ENCODE measurements around the gene ARMH1. TPM values are rescaled to one million over a fixed set of nuclear protein-coding genes. Genes with fewer than 3 reads are reported as not detected.
A peak's percentile ranks its signal among the peaks of the same experiment; 100 is the strongest.

The ARMH1 gene
- 4.3 TPM for total RNA-seq

DNA sequence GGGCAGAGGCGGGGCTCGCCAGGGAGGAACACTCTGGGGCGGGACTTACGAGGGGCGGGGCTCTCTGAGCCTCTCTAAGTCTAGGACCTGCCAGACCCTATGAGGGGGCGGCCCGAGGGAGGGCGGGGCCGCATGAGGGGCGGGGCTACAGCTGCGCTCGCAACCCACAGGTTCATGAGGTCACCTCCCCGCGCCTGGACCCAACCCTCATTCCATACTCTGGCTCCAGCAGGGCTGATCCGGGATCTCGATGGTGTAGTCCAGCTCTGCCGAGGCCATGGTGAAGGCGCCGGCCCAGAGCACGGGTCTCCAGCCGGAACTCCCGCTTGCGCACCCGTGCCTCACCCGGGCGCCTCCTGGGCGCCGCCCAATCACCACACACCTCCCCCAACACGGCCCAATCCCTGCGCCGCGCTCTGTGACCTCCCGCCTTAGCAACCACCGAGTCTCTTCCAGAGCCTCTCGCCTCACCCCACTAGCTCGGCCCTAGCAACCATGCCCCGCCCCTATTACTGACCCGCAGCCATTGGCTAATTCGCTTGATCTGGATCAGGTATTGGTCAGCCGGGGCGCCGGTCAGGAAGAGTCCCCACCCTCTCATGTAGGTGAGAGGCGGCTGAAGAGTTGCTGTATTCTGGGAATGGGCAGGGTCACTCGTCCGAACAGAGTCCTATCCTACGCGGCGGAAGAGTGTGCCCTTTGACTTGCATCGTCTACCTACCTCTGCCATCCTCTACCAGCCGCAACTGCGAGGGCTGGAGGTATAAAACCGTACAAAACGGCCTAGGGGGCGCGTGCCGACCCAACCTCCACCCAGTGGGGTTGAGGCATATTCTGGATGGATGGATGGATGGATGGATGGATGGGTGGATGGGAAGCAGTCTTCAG is at the start of gene ARMH1, which contains the start of gene TMEM53:
Gene ARMH1 (plus strand): TSS at position 602 of the 888 bp plus-strand sequence. CDS start 14,984 bp downstream, outside the sequence.
Gene TMEM53 (minus strand): TSS at position 369 of the 888 bp plus-strand sequence. CDS start 90 bp downstream, at position 279.

DNA sequence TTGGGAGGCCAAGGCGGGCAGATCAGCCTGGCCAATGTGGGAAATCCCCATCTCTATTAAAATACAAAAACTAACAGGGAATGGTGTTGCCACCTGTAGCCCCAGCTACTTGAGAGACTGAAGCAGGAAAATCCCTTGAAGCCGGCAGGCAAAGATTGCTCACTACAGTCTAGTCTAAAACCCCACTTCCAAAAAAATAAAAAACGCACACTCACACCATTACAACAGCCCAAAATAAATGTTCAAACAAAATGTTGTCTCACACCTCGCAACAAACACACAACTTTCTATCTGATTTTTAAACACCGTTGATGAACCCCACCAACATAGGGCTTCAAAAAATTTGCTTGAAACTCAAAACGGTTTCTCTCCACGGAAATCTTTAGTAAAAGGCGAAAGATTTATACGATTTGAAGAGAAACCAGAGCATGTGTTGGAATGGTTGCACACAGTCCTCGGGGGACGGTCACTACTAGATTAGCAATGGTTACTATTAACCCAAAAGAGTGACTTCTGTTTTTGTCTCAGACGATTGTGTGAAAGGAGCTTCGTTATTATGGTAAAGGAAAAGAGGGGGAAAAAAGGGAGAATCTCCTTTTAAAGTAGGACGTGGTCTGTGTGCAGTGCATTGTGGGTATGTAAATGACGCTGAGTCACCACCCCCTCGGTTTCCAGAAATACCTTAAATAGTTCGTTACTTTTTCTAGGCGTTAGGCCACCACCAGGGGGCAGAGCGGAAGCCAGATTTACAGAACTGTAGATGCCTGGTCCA is 56.4 kb downstream of the ARMH1 start, which contains the start of gene RNU5D-1:
Gene RNU5D-1 (minus strand): TSS at position 430 of the 772 bp plus-strand sequence.

DNA sequence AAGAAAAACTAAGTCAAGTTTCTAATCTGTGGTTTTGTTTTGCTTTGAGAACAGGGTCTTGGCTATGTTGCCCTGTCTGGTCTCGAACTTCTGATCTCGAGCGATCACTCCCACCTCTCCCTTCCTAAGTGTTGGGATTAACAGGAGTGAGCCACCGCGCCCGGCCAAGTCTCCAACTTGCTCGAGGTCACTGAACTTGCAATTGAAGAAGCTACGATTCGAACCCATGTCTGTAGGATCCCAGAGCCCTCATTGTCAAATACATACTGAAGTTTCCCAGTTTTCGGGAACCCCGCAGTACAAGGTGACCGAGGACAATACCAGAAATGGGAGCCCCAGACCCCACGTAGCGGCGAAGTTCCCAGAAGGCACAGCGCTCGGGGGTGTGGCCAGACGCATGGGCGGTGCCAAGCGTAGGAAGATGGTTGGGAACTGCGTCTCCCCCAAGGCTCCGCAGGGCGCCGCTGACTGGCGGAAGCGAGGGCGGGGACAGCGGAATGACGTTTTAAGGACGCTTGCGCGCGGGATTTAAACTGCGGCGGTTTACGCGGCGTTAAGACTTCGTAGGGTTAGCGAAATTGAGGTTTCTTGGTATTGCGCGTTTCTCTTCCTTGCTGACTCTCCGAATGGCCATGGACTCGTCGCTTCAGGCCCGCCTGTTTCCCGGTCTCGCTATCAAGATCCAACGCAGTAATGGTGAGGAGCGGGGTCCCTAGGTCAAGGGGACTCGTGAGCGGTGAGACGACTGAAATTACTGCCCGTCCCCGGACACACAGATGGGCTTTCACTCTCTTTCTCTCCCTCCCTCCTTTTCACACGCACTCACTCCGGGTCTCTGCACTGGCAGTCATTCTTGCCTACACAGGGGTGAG is 65.0 kb downstream of the ARMH1 start, which contains the start of gene KIF2C:
Gene KIF2C (plus strand): TSS at position 531 of the 872 bp plus-strand sequence. CDS start 96 bp downstream, at position 627.

Small RNAs within 50 kb of the gene (small RNA-seq; reads per million reads assigned to genes)
- gene RNU5D-1 (ENCODE audit: low replicate concordance) (29.9 reads per million, percentile 96 among the genes with 10 or more reads in this experiment), gene RNU5F-1 (ENCODE audit: low replicate concordance) (4.4 reads per million, percentile 93 among the genes with 10 or more reads in this experiment)

Other genes with a start within 250 kb of the ARMH1 start
- gene TMEM53, start 233 bp upstream of the ARMH1 start, total RNA-seq: 8.0 TPM
- not detected for gene RNU5D-1, start 56.5 kb downstream of the ARMH1 start, total RNA-seq
- 13.3 TPM for gene KIF2C, start 65.1 kb downstream of the ARMH1 start, total RNA-seq
- gene RPS8, start 100.8 kb downstream of the ARMH1 start, total RNA-seq: 1,216 TPM
- 0.64 TPM for gene BEST4, start 113.5 kb downstream of the ARMH1 start, total RNA-seq
- gene PLK3, start 125.7 kb downstream of the ARMH1 start, total RNA-seq: 11.6 TPM
- gene DYNLT4, start 132.6 kb downstream of the ARMH1 start, total RNA-seq: not detected
- gene BTBD19, start 133.8 kb downstream of the ARMH1 start, total RNA-seq: 14.7 TPM
- 4.0 TPM for gene PTCH2, start 168.5 kb downstream of the ARMH1 start, total RNA-seq